HAP-1 (cell line): ENCODE data around the gene MRPL53.
"Not testable (repeated sequence)": the region's sequence is repeated elsewhere in the genome, so short reads cannot be mapped to it uniquely, and the experiment has no call there.

Experiments
- DNase-seq, 2 experiments: peaks; one replicate each; pipeline ENCODE4 v3.0.0-alpha.2; 2016 to 2020; ENCODE audit warnings: low spot score in 2 of 2
- H3K27me3 ChIP-seq: fragments of 250-450 bp; sonication (Bioruptor Pico); 2 replicates; pipeline ENCODE4 v1.5.1; 2020; ENCODE audit warnings: low read depth, mild to moderate bottlenecking, moderate library complexity
- H3K36me3 ChIP-seq: fragments of 250-450 bp; sonication (Bioruptor Pico); replicated peaks from 2 replicates; pipeline ENCODE4 v1.5.1; 2020; ENCODE audit warnings: mild to moderate bottlenecking
- H3K4me1 ChIP-seq: fragments of 250-450 bp; sonication (Bioruptor Pico); 2 replicates; pipeline ENCODE4 v1.5.1; 2020; ENCODE audit warnings: mild to moderate bottlenecking
- H3K4me3 ChIP-seq: fragments of 250-450 bp; sonication (Bioruptor Pico); 2 replicates; pipeline ENCODE4 v1.5.1; 2020; ENCODE audit warnings: mild to moderate bottlenecking, moderate library complexity
- H3K9me3 ChIP-seq: fragments of 250-450 bp; sonication (Bioruptor Pico); 2 replicates; pipeline ENCODE4 v1.5.1; 2020; ENCODE audit warnings: mild to moderate bottlenecking, moderate library complexity
- in situ Hi-C: fragments of 300-500 bp; cut with MboI; formaldehyde crosslinking; loops from 3 replicates; pipeline ENCODE4 v1.14.3; 2020; ENCODE audit warnings: low sequenced_read_pairs, inconsistent platforms, mixed read lengths

The MRPL53 gene

DNA sequence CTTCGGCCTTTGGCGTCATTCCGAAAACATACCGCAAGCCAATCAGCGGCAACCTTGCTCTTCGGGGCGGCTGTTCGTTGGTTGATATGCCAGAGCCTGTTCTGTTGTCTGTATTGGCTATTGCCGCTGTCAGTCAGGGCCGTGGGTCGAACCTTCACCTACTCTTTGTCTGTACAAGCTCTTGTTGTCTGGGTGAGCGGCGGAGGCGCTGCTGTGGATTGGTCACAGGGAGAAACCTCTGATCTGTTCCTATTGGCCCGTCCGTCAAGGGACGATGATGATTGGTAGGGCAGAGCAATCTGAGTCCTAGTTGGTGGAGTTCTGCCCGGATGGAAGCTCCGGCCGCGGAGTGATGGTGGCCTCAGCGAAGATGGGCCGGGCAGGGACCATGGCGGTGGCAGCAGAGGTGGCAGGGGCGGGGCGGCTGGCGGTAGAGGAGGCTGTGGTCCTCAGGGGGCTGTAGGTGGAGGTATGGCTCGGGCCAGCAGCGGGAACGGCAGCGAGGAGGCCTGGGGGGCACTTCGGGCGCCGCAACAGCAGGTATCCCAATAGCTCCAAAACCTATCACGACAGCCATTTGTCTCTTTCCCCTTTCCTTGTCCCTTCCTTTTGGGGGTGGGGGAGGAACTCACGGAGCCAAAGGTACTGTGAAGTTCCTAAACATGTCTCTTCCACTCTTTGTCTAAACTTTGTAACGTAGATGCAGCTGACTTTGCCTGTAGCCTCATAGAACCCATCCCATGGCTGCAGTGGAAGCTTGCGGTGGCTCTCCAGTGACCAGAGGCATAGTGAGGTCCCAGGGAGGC, 14.1 kb downstream of the MRPL53 start, which contains the start of gene WBP1:
Gene WBP1 (plus strand): TSS at position 307 of the 806 bp plus-strand sequence. CDS start 165 bp downstream, at position 472.
- Histone ChIP-seq H3K4me1 (peaks cover 16% of the 10 kb centered on the region), H3K27me3 (no peaks in the 10 kb centered on the region), H3K9me3 (no peaks in the 10 kb centered on the region), H3K36me3 (peaks cover 25% of the 10 kb centered on the region), H3K4me3 (peak within 1 kb of the TSS; percentile 71)
- peak; percentile 99 to 100 for DNase-seq
- in situ Hi-C loops, result loop anchor here (10.0 kb wide), 1 partner anchor 724 kb away; the partner anchor contains the start of gene TPRKB

DNA sequence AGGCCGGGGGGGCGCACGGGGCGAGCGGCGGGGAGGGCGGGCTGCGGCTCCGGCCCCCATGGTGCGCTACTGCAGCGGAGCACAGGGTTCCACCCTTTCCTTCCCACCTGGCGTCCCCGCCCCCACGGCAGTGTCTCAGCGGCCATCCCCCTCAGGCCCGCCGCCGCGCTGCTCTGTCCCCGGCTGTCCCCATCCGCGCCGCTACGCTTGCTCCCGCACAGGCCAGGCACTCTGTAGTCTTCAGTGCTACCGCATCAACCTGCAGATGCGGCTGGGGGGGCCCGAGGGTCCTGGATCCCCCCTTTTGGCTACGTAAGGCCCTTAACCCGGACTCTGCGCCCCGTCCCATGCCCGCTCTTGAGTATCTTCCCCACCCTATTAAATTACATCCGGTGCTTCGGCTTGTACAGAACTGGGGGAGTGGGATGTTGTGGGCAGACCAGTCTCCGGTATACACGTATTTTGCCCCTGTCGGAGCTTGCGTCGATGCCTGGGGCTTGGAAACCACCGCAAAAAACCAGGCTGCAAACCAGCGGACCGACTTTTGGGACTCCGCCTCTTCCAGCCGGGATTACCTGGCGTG, 14.8 kb downstream of the MRPL53 start:
- in situ Hi-C loops, result loop anchor here (10.0 kb wide), 1 partner anchor 723 kb away; the partner anchor contains the start of gene TPRKB
- peaks cover 18% of the 10 kb centered on the region for H3K36me3 ChIP-seq
- peak; percentile 33 to 83 for DNase-seq
- no peaks in the 10 kb centered on the region for H3K27me3 ChIP-seq
- peaks cover 16% of the 10 kb centered on the region for H3K4me1 ChIP-seq
- H3K9me3 ChIP-seq, result no peaks in the 10 kb centered on the region
- peak overlapping the region; percentile 71 for H3K4me3 ChIP-seq

DNA sequence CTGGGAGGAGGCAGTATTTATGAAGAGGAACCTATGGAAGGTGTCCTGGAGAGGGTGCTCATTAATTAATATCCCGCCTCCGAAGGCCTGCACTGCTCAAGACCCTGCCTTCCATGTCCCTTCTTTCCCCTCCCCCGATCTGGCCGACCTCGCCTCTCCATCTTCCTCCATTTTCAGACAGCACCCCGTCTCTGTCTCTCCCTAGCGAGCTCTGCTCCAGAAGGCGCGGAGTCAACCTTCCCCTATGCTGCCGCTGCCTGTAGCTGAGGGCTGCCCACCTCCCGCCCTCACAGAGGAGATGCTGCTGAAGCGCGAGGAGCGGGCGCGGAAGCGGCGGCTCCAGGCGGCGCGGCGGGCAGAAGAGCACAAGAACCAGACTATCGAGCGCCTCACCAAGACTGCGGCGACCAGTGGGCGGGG, 15.3 kb downstream of the MRPL53 start:
- H3K9me3 ChIP-seq, result no peaks in the 10 kb centered on the region
- in situ Hi-C loops, result loop anchor here (10.0 kb wide), 1 partner anchor 722 kb away; the partner anchor contains the start of gene TPRKB
- H3K4me1 ChIP-seq, result peaks cover 16% of the 10 kb centered on the region
- DNase-seq, result no peak
- no peaks in the 10 kb centered on the region for H3K27me3 ChIP-seq
- H3K4me3 ChIP-seq, result peak overlapping the region; percentile 71
- peaks cover 13% of the 10 kb centered on the region for H3K36me3 ChIP-seq

DNA sequence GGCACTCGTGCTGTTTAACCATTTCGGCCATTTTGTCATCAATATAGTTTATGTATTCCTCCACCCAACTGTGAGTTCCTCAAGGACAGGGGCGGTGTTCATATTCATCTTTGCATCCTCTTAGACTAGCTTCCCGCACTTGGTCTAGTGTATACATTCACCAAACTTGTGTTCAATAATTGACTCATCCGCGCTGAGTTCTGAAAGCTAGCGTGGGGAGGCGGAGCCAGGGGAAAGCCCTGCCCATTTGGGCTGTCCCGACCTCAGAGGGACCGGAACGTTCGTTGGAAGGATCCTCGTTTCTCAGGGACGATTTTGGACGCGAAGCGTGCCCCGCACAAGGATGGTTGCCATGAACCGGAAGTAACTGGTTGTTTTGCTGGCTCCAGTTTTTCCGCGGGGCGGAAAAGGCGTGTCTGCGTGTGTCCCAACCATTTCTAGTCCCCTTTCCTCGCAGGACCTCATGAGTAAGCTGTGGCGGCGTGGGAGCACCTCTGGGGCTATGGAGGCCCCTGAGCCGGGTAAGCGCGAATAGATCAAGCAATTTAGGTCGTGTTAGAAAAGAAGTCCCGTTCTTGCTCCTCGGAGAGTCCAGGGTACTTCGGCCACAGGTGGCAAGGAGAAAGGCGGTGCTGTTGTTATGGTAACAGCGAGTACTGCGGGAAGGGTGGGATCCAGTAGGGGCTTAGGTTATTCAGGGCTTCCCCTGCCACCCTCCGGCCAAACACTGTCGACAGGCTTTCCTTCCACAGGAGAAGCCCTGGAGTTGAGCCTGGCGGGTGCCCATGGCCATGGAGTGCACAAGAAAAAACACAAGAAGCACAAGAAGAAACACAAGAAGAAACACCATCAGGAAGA, 17.6 kb downstream of the MRPL53 start, which contains the start of gene INO80B:
Gene INO80B (plus strand): TSS at position 434 of the 858 bp plus-strand sequence. CDS start 30 bp downstream, at position 464.
- no peaks in the 10 kb centered on the region for H3K9me3 ChIP-seq
- H3K36me3 ChIP-seq, result no peaks in the 10 kb centered on the region
- H3K27me3 ChIP-seq, result no peaks in the 10 kb centered on the region
- peak; percentile 85 to 96 for DNase-seq
- in situ Hi-C loops, result loop anchor here (10.0 kb wide), 1 partner anchor 720 kb away; the partner anchor contains the start of gene TPRKB
- peak within 1 kb of the TSS; percentile 58 for H3K4me3 ChIP-seq
- peaks cover 16% of the 10 kb centered on the region for H3K4me1 ChIP-seq

DNA sequence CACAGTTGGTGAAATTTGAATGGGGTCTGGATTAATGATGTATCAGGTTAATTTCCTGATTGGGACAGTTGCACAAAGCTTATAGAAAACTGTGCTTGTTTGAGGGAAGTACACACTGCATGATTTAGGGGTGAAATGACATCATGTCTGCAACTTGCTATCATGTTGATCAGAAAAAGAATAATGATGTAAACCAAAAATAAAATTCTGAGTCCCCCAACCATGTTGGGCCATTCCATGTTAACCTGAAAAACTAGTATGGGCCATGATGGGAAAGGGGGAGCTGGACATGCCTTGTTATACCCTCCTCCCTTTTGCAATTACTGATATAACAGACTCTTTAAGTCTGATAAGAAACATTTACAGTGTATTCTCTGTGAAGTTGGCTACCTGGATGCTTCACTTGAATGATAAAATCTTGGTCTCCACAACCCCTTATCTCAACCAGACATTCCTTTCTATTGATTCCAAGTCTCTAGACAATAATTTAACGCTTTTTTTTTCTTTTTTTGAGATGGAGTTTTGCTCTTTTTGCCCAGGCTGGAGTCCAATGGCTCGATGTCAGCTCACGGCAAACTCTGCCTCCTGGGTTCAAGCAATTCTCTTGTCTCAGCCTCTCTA, 21.8 kb downstream of the MRPL53 start:
- in situ Hi-C loops, result loop anchor here (10.0 kb wide), 1 partner anchor 716 kb away; the partner anchor contains the start of gene TPRKB
- DNase-seq, result no peak

DNA sequence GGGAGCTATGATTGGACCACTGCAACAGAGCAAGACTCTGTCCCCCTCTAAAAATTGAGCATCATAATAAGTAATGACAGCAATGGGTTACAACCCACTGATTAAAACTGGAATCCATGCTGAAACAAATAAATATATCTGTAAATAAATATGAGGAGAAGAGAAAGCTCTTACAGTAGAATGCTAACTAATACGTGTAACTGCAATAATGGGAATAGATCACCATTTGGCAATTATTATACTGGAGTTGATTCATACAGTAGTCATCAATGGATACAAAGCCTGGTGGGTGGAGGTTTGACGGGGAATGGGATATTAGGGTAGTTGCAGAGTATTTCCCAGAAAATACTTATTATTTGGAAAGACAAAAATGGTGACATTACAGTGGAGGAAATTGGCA, 23.7 kb downstream of the MRPL53 start:
- Histone ChIP-seq H3K27me3 (no peaks in the 10 kb centered on the region), H3K9me3 (no peaks in the 10 kb centered on the region), H3K36me3 (no peaks in the 10 kb centered on the region), H3K4me3 (no peak overlapping the region), H3K4me1 (peaks cover 6% of the 10 kb centered on the region; the same call in 1 of the 2 replicates)
- no peak for DNase-seq
- in situ Hi-C loops, result no loop called here

More for the DNA sequence above, 21.8 kb downstream of the MRPL53 start:
- Histone ChIP-seq H3K36me3 (no peaks in the 10 kb centered on the region), H3K4me1 (0 out of 2 replicates have a peak, but pooled peaks cover 3% of the 10 kb centered on the region), H3K27me3 (no peaks in the 10 kb centered on the region), H3K4me3 (no peak overlapping the region), H3K9me3 (no peaks in the 10 kb centered on the region)

DNA sequence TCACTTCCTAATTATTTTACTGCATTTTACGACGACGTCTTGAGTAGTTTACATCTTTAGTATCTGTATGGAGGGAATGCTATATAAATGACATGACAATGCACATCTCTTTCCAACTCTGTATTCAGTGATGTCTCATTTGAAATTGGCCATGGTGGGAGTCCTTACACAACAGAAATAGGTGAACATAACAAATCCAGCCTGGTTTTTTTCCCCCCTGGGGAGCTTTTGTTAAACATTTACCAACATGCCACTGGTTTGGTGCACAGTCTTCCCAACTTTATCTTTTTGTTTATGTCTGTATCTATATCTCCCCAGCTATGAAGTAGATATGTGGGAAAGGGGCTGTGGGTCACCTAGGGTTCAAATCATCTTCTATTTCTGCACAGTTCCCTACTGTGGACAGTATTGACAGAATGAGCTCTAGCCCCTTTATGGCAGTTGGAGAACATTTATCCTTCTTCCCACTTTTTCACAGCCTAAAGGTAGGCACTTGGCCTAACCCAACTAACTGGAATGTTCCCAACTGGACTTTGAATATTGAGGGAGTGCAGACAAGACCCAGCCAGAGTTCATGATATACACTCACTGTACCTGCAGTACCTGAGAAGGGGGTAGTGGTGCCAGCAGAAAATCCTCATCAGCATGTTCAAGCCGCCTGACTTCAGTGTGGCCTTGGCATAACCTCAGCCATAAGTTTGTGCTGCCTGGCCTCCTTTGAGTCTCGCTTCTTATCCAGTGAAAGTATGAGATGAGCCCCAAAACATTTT, 25.1 kb downstream of the MRPL53 start:
- Histone ChIP-seq H3K9me3 (no peaks in the 10 kb centered on the region), H3K4me3 (no peak overlapping the region), H3K36me3 (no peaks in the 10 kb centered on the region), H3K4me1 (peaks cover 6% of the 10 kb centered on the region; the same call in 1 of the 2 replicates), H3K27me3 (no peaks in the 10 kb centered on the region)
- in situ Hi-C loops, result no loop called here
- no peak for DNase-seq

DNA sequence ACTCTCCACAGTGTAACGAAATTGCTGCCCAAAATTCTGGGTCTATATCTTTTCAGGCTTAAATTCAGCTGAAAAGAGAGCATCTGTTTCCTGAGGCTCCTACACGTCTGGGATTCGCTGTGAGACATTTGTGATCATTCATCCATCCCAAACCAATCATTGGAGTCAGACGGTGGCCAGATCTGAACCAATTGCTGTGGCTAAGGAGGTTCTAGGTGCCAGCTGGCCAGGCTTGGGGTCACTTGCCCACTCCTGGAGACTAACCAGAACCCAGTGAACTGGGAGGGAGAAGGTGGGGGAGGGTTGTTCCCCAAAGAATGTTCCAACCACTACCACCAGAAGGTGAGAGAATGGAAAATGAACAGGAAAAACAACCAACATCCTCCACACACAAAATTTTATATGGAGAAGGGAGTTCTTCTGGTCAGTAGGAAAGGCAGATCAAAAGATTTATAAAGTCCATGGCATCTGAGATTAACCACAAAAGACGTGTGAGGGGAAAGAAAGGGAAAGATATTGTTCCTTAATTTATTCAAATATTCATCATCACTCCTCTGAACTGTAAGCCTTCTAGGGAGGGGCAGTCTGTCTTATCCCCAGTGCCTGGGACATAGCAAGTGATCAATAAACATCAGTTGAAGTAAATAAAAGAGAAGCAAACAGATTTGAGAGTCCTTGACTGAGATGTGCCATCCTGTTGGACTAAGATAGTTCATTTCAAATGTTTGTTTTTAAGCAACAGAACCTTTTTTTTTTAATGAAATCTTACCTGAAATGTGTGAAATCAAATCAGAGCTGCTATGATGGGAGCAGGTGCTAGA, 27.8 kb downstream of the MRPL53 start:
- in situ Hi-C loops, result no loop called here
- no peaks in the 10 kb centered on the region for H3K27me3 ChIP-seq

DNA sequence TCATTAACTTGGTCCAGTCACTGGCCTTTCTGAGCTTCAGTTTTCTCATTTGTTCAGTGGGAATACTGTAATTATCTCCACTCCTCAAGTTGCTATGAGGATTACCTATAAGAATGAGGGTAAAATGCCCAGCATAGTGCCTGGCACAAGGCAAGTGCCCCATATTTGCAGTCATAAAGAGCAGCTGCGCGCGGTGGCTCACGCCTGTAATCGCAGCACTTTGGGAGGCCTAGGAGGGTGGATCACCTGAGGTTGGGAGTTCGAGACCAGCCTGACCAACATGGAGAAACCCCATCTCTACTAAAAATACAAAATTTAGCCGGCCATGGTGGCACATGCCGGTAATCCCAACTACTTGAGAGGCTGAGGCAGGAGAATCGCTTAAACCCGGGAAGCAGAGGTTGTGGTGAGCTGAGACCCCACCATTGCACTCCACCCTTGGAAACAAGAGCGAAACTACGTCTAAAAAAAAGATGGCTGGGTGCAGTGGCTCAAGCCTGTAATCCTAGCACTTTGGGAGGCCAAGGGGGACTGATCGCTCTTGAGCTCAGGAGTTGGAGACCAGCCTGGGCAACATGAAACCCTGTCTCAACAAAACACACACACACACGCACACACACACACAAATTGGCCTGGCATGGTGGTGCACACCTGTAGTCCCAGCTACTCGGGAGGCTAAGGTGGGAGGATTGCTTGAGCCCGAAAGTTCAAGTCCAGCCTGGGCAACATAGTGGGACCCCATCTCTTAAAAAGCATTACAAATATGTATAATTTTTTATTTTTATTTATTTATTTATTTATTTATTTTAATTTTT, 29.8 kb downstream of the MRPL53 start:
- H3K36me3 ChIP-seq, H3K4me3 ChIP-seq, H3K9me3 ChIP-seq, DNase-seq, H3K27me3 ChIP-seq, in situ Hi-C loops: not testable (repeated sequence)
- peaks cover 26% of the 10 kb centered on the region for H3K4me1 ChIP-seq

More for the DNA sequence above, 27.8 kb downstream of the MRPL53 start:
- H3K4me3 ChIP-seq, result no peak overlapping the region
- DNase-seq, result no peak
- no peaks in the 10 kb centered on the region for H3K9me3 ChIP-seq
- H3K4me1 ChIP-seq, result peaks cover 16% of the 10 kb centered on the region
- H3K36me3 ChIP-seq, result no peaks in the 10 kb centered on the region

DNA sequence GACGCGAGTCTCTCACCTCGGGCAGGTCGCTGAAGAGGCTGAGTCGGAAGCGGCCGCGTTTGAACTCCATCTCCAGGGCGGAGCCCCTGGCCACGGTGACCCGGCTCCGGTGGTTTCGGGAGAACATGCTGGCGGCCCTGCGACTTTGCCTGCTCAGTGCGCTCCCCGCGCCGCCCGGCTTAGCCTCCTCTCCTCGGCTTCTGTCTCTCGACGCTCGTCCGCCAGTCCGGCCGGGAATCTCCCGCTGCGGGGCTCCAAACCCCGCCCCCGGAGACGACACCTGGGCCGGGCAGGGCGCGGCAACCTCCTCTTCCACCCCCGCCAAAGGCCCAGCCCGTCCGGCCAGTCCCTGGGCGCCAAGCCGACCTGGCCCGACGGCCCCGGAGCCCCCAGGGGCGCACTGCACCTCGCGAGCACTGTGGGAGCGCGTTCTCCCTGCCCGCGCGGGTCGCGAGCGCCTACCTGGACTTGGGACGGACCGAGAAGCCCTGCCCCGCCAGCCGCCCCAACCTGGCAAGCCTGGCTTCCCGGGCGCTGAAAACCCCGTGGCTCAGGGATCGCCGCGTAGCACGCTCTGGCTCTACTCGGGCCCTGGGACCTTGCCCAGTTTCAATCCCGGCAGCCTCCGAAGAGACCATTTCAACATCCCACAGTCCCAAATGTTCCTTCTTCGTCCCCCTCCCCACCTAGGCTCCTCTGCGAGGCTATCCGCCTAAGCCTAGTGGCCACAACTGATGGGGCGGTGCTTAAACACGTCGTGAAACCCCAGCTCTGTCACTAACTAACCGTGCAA, 30.6 kb downstream of the MRPL53 start, which contains the start of gene RTKN:
Gene RTKN (minus strand): TSS at position 248 of the 793 bp plus-strand sequence. CDS start 121 bp downstream, at position 127.
- Histone ChIP-seq H3K9me3 (no peaks in the 10 kb centered on the region), H3K4me1 (peaks cover 26% of the 10 kb centered on the region), H3K4me3 (no peak within 1 kb of the TSS; the same call in 1 of the 2 replicates), H3K36me3 (no peaks in the 10 kb centered on the region; the same call in 1 of the 2 replicates), H3K27me3 (no peaks in the 10 kb centered on the region)
- in situ Hi-C loops, result no loop called here
- no peak for DNase-seq
